Activated CD4-positive, alpha-beta T cell treated with anti-CD3 and anti-CD28 coated beads, Interleukin-2, Interleukin-4, amounts not matched to agents 100 ng/mL and 50 ng/mL, durations not matched to agents 16 hours and 8 hours (primary cell): ENCODE data around the gene NPIPB2.

Source experiments
- DNase-seq: peaks from one replicate; pipeline ENCODE4 v3.0.0-alpha.2; 2020; ENCODE audit warnings: low spot score

Gene NPIPB2

DNA sequence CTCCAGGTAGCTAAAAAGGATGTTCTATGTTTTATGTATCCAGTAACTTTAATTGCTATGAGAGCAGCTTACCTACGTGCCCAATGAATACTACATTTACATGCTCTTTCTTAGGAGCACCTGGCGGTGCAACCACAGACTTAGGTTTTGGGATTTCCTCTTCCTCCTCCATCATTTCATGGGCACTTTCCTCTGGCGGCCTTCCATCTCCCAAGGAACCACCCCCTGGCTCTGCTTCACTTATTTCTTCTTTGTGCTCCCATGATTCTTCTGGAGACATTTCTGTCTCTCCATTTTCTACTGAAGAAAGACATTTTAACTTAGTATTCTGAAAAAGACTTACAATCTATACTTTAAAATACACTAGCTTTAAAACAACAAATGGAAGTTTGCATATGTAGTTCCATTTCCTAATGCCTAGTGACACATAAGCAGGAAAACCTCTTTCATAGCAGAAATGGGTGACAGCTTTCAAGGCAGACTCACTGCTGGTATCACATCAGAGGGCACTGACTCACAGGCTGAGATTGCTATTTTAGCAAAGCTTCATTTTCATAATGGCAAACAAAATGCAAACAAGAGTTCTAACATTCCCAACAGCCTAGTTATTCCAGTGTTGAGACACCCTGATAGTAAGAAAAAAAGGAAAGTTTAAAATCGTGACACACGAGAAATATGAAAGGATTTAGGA, 45.2 kb downstream of the NPIPB2 start:
- DNase-seq = no peak

DNA sequence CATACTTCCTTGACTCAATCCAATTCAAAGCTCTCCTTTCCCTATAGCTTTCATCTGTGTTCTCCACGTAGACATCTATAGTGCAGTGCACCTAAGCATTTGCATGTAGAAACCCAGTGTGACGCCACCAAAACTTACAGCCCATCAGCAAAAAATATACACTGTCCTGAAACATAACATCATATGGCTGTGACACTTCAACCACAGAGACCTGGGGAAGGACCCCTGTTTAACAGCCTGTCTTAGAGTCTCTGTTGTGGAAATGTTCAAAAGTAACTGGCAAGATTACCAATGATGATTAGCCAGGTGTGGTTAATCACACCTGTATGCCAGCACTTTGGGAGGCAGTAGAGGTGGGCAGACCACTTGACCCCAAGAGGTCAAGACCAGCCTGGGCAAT, 48.3 kb downstream of the NPIPB2 start:
- no peak for DNase-seq

GRCh38 chr16:11892761-11893160, 49.1 kb downstream of the NPIPB2 start:
- DNase-seq = no peak

- DNase-seq = no peak
Measured at GRCh38 chr16:11890231-11890965, 51.4 kb downstream of the NPIPB2 start.

- DNase-seq = no peak
Measured at GRCh38 chr16:11886881-11887280, 55.0 kb downstream of the NPIPB2 start.

- no peak for DNase-seq
Measured at GRCh38 chr16:11884035-11884434, 57.8 kb downstream of the NPIPB2 start.

- DNase-seq = no peak
Measured at GRCh38 chr16:11880007-11880406, 61.8 kb downstream of the NPIPB2 start.

- DNase-seq = no peak
Measured at GRCh38 chr16:11877374-11877773, 64.5 kb downstream of the NPIPB2 start.
